Measurements from ENCODE around the gene ZNG1F.
"Not testable (repeated sequence)": the region's sequence is repeated elsewhere in the genome, so short reads cannot be mapped to it uniquely, and the experiment has no call there.

Gene ZNG1F

GRCh38 chr9:41189217-41189616 is at the start of gene ZNG1F:
ZNG1F (minus strand) TSS chr9:41189317; CDS start chr9:41189258, 59 bp downstream.
- not testable (repeated sequence) for FAIRE-seq

DNA sequence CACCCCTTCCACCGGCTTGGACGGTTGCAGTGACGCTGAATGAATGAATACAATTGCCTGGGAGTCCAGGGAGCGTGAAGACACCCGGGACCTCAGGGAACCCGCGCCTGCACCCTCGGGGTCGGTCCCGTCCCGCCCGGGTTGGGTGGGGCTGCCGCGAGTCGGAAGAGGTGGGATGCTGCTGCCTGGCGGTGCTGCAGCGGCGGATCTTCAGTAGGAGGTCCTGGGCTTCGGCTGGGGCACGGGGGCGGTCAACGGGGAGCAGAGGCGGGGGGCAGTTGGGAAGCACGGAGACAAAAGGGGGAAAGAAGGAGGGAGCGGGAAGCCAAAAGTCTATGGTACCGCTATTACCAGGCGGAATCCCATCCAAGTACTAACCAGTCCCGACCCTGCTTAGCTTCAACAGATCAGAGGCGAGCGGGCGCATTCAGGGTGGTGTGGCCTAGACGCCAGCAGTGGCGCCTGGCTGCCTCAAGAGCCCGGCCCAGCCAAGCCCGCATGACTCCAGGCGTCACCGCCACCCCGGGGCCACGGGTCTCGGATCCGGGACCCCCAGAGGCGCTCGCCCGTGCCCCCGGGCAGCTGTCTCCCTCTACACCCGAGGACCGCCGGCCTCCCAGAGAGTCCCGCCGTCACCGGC is 48.1 kb upstream of the ZNG1F start:
- not testable (repeated sequence) for FAIRE-seq

- FAIRE-seq, result not testable (repeated sequence)
These were observed 47.5 kb upstream of the ZNG1F start for GRCh38 chr9:41236486-41237109.

DNA sequence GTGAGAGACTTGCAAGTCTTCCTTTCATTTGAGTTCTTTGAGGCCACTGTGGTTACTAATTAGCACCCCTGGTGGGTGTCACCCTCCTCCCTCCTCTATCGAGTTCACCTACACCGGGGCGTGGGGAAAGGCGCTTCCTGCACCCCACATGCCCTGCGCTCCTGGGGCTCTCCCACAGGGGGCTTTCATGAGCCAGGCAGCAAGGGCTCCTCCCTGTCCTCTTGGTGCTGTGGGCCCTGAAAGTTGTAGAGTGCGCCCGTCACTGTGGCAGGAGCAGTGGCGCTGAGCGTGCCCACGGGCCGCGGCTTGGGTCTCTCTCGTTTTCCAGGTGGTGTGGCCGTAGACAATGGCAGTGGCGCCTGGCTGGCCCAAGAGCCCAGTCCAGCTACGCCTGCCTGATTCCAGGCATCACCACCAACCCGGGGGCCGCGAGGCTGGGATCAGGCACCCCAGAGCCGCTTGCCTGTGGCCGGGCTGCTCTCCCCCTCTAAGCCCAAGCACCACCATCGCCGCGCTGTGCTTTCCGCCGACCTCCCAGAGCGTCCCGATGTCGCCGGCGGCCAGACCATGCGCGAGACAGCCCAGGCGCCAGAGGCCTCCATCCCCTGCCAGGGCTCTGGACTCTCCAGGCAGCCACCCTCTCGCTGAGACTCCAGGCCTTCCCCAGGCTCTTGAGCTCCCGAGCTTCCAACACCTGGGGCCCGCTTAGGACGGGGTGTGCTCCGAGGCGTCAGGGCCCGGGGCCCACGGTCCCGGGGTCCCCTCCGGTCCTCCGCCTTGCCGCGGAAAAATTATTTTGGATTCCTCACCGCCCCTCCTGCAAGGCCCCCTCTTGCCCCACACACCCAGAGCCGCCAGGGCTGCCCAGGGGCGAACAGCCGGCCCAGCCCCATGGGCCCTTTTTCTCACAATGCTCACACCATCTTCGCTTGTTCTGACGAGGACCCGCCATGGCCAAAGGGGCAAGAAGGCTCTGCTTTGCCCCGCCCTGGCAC is 46.0 kb upstream of the ZNG1F start:
- not testable (repeated sequence) for FAIRE-seq

DNA sequence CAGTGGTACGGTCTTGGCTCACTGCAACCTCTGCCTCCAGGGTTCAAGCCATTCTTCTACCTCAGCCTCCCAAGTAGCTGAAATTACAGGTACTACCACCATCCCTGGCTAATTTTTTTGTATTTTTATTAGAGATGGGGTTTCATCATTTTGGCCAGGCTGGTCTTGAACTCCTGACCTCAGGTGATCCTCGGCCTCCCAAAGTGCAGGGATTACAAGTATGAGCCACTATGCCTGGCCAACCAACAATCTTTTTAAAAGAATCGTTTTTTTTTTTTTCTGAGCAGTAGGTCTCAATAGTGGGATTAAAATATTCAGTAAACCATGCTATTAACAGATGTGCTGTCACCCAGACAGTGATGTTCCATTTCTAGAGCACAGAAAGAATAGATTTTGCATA is 45.1 kb upstream of the ZNG1F start:
- not testable (repeated sequence) for FAIRE-seq

DNA sequence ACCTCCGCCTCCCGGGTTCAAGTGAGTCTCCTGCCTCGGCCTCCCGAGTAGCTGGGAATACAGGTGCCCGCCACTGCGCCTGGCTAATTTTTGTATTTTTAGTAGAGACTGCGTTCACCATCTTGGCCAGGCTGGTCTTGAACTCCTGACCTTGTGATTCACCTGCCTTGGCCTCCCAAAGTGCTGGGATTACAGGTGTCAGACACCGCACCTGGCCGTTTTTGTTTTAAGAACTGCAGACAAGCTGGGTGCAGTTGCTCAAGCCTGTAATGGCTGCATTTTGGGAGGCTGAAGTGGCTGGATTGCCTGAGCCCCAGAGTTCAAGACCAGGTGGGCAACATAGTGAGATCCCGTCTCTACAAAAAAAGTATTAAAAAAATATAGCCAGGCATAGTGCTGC is 43.2 kb upstream of the ZNG1F start:
- FAIRE-seq, result not testable (repeated sequence)

DNA sequence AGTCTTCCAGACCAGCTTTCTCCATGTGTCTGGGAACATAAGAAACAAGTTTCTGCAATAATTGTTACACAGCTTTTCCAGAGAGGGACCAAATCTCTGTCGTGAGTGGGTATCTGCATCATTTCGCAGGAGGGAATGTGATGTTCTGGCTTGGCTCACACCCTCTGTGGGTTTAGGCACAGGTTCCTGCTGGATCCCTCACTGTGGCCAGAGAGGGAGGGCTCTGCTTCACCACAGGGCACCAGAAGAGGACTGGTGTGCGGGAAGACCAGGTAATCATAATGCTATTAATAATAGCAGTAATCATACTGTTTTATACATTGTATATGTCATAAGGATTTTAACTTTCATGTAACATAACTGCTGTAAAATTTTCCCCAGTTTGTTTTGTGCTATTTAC is 41.3 kb upstream of the ZNG1F start:
- FAIRE-seq, result not testable (repeated sequence)

DNA sequence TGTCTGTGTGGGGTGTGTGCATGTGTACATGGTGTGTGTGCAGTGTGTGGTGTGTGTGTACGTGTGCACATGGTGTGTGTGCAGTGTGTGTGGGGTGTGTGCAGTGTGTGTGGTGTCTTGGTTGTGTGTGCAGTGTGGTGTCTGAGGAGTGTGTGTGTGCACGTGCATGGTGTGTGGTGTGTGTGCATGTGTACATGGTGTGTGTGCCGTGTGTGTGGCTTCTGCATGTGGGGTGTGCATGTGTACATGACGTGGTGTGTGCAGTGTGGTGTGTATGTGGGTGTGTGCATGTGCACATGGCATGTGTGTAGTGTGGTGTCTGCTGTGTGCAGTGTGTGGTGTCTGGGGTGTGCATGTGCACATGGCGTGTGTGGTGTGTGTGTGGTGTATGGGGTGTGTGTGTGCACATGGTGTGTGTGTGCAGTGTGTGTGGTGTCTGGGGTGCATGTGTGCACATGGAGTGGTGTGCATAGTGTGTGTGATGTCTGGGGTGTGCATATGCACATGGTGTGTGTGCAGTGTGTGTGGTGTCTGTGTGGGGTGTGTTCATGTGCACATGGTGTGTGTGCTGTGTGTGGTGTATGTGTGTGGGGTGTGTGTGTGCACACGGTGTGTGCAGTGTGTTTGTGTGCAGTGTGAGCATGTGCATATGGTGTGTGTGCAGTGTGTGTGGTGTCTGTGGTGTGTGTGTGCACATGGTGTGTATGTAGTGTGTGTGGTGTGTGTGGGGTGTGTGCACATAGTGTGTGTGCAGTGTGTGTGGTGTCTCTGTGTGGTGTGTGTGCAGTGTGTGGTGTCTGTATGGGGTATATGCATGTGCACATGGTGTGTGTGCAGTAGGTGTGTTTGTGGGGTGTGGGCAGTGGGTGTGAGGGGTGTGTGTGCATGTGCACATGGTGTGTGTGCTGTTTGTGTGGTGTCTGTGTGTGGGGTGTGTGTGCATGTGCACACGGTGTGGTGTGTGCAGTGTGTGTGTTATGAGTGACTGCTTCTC is 40.6 kb upstream of the ZNG1F start:
- FAIRE-seq, result no peak

GRCh38 chr9:41219831-41220230 is 30.7 kb upstream of the ZNG1F start:
- not testable (repeated sequence) for FAIRE-seq

DNA sequence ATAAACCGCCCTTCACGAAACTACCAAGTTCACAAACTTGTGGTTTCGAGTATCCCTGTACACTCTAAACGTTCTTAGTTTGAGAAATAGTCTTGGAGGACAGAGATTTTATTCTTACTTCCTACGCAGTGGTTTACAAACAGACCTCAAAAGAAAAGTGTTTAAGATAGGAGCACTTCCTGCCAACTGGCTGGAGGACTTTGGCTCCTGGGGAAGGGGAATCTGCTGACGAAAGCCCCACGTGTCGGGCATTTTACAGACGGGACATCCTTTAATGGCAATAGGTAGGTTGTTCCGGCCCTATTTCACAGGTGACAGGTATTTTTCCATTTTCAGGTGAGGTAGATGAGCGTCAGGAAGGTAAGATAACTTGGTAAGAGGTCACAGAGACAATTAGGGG is 678 bp downstream of the ZNG1F start:
- FAIRE-seq, result not testable (repeated sequence)

GRCh38 chr9:41174994-41175393 is 14.1 kb downstream of the ZNG1F start:
- not testable (repeated sequence) for FAIRE-seq

DNA sequence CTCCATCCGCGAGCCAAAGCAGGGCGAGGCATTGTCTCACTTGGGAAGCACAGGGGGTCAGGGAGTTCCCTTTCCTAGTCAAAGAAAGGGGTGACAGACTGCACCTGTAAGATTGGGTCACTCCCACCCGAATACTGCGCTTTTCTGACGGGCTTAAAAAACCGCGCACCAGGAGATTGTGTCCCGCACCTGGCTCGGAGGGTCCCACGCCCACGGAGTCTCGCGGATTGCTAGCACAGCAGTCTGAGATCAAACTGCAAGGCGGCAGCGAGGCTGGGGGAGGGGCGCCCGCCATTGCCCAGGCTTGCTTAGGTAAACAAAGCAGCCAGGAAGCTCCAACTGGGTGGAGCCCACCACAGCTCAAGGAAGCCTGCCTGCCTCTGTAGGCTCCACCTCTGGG is 39.0 kb downstream of the ZNG1F start:
- FAIRE-seq, result not testable (repeated sequence)

GRCh38 chr9:41141878-41142277 is 47.2 kb downstream of the ZNG1F start:
- FAIRE-seq, result not testable (repeated sequence)

GRCh38 chr9:41128581-41128980 is 60.5 kb downstream of the ZNG1F start, which contains the start of gene FOXD4L6:
FOXD4L6 (minus strand) TSS chr9:41128681; CDS start chr9:41128383, 298 bp downstream.
- FAIRE-seq, result not testable (repeated sequence)

- FAIRE-seq, result not testable (repeated sequence)
These were observed 62.2 kb downstream of the ZNG1F start for GRCh38 chr9:41126746-41127446.

- FAIRE-seq, result not testable (repeated sequence)
These were observed 63.2 kb downstream of the ZNG1F start for GRCh38 chr9:41125936-41126335.

DNA sequence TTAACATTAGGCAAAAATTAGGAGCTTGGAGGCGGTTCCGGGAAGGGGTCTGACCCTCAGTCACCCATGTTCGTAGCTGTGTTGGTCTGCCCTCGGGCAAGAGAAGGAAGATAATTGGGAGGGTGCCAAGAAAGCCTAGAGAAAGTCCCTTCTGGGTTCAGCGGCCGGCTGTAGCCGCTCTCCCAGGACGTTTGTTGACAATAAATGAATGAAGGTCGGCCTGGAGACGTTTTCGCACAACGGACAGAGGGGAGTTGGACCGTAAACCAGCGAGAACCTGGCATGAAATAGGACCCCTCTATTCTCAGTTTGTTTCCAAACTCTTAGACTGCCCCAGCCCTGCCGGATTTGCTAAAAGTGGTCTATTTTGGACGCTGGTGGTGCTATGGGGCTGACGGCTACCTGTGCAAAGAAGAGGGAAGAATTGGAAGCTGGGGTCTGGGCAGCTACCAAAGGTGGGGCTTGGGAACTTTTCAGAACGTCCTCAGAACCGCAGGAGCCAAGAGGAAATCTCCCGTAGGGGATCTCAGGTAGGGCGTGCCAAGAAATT is 63.9 kb downstream of the ZNG1F start:
- not testable (repeated sequence) for FAIRE-seq

DNA sequence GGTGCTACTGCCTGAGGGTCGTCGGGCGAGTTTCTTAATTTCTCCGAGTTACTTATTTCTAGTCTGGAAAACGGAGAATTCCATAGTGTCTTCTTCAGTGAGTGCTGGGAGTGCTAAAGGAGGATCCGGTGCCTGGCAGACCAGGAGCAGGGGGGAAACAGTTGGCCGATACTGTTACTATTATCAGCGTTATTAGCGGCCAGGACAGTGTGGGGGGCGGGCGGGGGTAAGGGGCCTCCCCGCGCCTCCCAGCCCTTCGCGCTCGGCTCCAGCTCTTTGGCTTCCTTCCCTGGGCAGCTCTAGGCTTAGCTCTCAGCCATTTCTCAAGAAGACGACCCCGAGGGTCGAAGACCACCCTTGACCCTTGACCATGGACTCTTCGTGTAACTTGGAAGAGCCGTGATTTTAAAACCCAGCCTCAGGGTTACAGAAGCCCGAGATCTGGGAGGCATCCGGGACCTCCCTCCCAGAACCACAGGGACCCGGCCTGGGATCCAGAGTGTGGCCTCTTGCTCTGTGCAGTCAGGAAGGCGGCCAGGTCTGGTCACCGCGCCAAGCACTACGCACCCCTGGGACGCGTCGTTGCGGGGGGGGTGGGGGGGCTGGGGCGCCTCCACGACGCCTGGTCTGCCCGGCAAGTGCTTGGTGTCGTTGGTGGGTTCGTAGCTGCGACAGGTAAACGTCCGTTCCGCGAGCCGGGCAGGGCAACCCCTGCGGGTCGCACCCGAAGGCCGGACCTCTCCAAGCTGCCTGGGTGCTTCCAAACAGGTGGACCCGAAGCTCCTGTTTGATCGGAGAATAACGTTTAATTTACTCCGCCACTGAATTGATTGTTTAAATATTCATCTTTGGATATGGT is 64.6 kb downstream of the ZNG1F start:
- FAIRE-seq, result not testable (repeated sequence)

DNA sequence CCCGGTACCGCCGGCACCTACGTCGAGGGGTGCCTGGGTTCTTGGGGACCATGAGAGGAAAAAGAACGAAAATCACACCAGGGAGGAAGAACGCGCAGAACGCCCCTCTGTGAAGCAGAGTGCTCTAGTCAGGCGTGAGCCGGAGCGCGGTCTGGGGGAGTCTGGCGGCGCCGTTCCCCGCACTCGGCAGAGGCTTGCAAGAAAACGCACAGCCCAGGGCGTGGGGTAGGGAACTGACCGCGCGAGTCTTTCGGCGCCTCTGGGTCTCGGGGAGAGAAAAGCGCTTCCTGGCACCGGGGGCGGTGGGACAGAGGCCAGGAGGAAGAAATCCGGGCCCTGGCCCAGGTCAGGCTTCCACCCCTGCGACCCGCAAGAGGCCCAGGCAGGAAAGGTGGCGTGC is 65.3 kb downstream of the ZNG1F start:
- not testable (repeated sequence) for FAIRE-seq

DNA sequence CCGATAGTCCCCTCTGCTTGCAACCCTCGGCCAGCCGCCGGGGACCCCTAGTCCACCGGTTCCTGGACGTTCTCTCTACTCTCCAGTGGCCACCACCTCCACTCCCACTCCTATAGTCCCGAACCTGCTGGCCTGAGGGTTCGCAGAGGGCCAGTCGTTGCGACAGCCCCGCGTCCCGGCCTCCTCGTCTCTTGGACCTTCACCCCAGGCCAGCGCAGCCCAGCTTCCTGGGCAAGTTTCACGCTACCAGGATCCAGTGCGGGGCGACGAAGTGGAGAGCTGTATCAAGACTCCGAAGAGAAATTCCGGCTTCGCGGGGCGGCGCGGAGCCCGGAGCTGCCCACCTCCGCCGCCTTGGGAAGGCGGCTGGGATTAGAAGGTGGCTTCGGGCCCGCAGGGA is 65.7 kb downstream of the ZNG1F start:
- not testable (repeated sequence) for FAIRE-seq
